ENCODE data around the gene GPC1.

GPC1 gene

GRCh38 chr2:240458044-240458899 lies 22.8 kb downstream of the GPC1 start:
- DNase-seq = no peak

DNA sequence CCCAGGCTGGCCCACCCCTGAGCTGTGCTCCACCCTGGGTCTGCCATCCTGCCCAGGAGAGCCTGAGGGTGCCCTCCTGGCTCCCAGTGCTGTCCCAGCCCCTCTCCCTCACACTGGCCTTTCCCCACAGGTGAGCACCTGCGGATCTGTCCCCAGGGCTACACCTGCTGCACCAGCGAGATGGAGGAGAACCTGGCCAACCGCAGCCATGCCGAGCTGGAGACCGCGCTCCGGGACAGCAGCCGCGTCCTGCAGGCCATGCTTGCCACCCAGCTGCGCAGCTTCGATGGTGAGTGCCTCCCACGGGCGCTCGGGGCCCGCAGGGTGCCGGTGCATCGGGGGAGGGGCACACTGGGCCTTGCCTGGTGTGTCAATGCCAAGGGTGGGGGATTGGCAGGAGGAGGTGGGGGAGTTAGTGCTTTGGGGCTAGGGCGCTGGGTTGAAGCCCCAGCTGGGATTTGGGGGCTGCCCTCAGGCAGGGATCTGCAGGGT lies 23.5 kb downstream of the GPC1 start:
- DNase-seq = no peak

DNA sequence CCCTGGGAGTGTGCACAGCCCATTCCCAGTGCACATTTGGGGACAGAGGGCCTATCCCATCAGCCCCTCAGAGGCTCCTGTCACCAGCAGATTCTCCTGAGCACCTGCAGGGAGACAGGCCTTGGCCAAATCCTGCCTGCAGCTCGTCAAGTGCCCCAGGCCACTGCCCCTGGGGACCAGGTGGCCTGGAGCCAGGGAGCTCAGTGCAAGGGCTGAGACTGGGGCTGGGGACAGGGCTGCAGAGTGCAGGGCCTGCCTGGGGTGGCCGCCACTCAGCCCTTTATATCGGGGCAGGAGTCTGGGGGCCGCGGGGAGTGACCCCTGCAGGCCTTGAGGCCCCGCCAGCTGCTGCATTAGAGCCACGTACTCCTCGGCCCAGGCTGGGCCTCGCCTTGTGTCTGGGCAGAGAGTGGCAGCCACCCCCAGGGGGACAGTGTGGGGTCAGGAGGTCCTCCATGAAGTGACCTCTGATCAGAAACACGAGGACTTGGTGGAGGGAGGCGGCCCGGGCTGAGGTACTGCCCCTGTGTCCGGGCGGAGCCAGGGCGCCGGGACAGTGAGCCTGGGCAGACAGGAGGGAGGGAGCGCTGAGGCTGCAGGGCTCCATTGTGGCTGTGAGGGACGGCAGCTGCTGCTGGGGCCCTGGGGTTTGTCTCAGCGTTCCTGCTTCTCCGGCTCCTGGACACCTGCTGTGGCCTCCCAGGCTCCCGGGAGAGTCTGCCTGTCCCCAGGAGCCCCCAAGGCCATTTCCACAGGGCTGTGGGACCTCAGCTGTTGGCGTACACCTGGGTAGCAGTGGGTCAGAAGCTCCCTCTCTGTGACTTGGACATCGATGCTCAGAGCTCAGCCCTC lies 24.2 kb downstream of the GPC1 start:
- DNase-seq = peak; percentile 13

DNA sequence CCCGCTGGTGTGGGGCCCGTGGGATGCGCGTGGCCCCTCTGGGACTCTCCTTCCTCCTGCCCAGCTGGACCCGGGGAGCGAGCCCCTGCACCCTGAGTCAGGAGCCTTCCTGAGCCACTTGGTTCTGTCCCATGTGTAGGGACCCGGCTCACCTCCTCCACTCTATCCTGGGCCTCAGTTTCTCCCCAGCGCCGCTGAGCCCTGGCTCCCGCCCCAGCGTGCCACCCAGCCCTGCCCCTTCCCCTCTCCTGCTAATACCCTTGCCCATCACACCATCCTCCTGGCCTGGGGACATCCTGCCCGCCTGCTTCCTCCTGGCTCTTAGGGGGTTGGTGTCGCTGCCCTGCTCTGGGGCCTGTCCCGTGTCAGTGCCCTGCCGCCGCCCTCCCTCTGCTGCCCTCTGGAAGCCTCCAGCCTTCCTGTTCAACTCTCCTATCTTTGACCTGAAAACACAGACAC lies 24.8 kb downstream of the GPC1 start:
- peak; percentile 8 for DNase-seq

- DNase-seq = peak; percentile 11
Observed at GRCh38 chr2:240460781-240461431, 25.4 kb downstream of the GPC1 start.

DNA sequence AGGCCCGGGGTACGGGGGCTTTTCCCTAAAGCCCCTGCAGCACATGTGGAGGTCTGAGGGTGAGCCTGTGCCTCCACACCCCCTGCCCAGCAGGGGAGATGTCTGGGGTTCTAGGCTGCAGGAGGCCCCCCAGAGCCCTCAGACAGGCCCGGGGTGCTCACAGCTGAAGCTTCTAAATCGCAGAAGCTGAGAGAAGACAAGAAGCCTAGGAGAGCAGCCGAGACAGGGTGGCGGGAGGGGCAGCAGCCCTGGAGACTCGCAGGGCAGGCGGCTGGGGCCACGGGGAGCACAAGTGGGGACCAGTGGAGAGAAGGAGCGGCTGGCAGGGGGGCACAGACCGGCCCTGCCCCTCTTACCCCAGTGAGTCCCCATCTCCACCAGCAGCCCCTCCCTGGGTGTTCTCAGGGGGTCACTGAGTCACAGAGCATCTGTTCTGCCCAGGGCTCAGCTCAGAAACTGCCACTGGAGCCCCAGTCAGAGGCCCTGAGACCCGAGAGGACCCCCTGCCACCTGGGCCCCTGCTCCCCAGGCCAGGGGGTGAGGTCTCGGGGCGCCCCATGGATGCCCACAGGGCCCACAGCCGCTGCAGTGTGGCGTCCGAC lies 26.1 kb downstream of the GPC1 start:
- no peak for DNase-seq

DNA sequence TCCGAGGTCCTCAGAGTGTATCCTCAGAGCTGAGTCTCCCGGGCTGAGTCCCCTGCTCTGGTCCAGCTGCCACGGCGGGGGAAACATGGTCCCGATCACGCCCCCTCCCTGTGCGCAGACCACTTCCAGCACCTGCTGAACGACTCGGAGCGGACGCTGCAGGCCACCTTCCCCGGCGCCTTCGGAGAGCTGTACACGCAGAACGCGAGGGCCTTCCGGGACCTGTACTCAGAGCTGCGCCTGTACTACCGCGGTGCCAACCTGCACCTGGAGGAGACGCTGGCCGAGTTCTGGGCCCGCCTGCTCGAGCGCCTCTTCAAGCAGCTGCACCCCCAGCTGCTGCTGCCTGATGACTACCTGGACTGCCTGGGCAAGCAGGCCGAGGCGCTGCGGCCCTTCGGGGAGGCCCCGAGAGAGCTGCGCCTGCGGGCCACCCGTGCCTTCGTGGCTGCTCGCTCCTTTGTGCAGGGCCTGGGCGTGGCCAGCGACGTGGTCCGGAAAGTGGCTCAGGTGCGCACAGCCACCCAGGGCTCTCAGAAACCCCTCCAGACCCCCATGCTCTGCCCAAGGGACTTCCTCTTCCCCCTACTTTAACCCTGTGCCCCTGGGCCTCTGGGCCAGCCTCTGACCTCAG lies 26.7 kb downstream of the GPC1 start:
- DNase-seq = peak; percentile 15

GRCh38 chr2:240462707-240463273 lies 27.3 kb downstream of the GPC1 start:
- DNase-seq = peak; percentile 9

- no peak for DNase-seq
Observed at GRCh38 chr2:240463274-240463865, 27.9 kb downstream of the GPC1 start.

GRCh38 chr2:240463866-240464481 lies 28.5 kb downstream of the GPC1 start:
- DNase-seq = peak; percentile 11

DNA sequence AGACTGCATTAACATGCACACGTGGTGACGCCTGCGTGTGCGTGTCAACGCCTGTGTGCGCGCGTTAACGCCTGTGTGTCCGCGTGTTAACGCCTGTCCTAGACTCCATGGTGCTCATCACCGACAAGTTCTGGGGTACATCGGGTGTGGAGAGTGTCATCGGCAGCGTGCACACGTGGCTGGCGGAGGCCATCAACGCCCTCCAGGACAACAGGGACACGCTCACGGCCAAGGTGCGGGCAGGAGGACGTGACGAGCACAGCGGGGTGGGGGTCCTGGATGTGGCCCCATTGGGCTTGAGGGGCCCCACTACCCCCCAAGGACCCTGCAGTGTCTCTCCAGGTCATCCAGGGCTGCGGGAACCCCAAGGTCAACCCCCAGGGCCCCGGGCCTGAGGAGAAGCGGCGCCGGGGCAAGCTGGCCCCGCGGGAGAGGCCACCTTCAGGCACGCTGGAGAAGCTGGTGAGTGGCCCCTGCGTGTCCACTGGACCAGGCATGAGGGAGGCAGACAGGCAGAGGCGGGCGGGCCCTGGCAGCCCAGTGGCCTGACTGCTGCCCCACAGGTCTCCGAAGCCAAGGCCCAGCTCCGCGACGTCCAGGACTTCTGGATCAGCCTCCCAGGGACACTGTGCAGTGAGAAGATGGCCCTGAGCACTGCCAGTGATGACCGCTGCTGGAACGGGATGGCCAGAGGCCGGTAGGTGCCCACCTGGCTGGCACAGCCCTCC lies 29.2 kb downstream of the GPC1 start:
- no peak for DNase-seq

- peak; percentile 13 for DNase-seq
Observed at GRCh38 chr2:240465268-240465764, 29.9 kb downstream of the GPC1 start.

DNA sequence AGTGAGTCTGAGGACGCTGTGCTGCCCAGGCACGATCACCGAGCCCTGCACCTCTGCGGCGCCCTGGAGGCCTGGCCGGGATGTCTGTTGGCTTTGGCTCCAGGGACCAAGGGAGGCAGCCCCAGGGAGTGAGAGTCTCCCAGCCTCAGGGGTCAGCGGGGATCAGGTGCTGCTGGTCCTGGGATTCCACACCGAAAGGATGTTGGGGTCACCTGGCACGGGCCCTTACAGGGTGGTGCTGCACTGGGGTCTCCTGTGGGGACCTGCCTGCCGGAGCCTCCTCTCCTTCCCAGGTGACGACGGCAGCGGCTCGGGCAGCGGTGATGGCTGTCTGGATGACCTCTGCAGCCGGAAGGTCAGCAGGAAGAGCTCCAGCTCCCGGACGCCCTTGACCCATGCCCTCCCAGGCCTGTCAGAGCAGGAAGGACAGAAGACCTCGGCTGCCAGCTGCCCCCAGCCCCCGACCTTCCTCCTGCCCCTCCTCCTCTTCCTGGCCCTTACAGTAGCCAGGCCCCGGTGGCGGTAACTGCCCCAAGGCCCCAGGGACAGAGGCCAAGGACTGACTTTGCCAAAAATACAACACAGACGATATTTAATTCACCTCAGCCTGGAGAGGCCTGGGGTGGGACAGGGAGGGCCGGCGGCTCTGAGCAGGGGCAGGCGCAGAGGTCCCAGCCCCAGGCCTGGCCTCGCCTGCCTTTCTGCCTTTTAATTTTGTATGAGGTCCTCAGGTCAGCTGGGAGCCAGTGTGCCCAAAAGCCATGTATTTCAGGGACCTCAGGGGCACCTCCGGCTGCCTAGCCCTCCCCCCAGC lies 30.5 kb downstream of the GPC1 start:
- DNase-seq = peak; percentile 10

GRCh38 chr2:240466579-240467148 lies 31.2 kb downstream of the GPC1 start:
- DNase-seq = no peak

GRCh38 chr2:240467149-240467642 lies 31.7 kb downstream of the GPC1 start:
- peak; percentile 11 for DNase-seq

DNA sequence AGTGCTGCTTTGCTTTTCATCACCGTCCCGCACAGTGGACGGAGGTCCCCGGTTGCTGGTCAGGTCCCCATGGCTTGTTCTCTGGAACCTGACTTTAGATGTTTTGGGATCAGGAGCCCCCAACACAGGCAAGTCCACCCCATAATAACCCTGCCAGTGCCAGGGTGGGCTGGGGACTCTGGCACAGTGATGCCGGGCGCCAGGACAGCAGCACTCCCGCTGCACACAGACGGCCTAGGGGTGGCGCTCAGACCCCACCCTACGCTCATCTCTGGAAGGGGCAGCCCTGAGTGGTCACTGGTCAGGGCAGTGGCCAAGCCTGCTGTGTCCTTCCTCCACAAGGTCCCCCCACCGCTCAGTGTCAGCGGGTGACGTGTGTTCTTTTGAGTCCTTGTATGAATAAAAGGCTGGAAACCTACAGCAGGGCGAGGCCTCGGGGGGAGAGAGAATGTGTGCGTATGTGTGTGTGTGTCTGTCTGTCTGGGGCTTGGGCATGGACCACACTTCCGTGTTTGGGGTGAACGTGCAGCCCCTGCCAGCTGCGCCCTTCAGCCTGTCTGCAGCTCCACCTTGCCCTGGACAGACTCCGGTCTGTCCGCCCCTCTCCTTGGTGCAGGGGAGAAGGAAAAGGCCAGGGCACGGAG lies 32.3 kb downstream of the GPC1 start:
- DNase-seq = peak; percentile 13

GRCh38 chr2:240468303-240469238 lies 33.1 kb downstream of the GPC1 start:
- peak; percentile 12 for DNase-seq

Data from activated CD8-positive, alpha-beta memory T cell treated with anti-CD3 and anti-CD28 coated beads, Interleukin-2, amount 50 U/mL, for 4 hours (primary cell).